ENCODE results near the gene UBL4B. TPM values are rescaled to one million over a fixed set of nuclear protein-coding genes. Genes with fewer than 3 reads are reported as not detected.

Gene UBL4B
- total RNA-seq, 1 donor from 2014 or later: 0.20 TPM

GRCh38 chr1:110118636-110119396, 6.6 kb downstream of the UBL4B start:
- no peak for DNase-seq

- DNase-seq: no peak
Observed at GRCh38 chr1:110119843-110120242, 7.6 kb downstream of the UBL4B start.

GRCh38 chr1:110120960-110121561, 8.8 kb downstream of the UBL4B start:
- no peak for DNase-seq

- peak; percentile 11 for DNase-seq
Observed at GRCh38 chr1:110123224-110123623, 11.0 kb downstream of the UBL4B start.

- no peak for DNase-seq
Observed at GRCh38 chr1:110125810-110126209, 13.6 kb downstream of the UBL4B start.

- DNase-seq: no peak
Observed at GRCh38 chr1:110130113-110130591, 17.9 kb downstream of the UBL4B start.

- DNase-seq: no peak
Observed at GRCh38 chr1:110130989-110131388, 18.7 kb downstream of the UBL4B start.

GRCh38 chr1:110132682-110133081, 20.4 kb downstream of the UBL4B start:
- no peak for DNase-seq

- no peak for DNase-seq
Observed at GRCh38 chr1:110133436-110133835, 21.2 kb downstream of the UBL4B start.

- no peak for DNase-seq
Observed at GRCh38 chr1:110134050-110134595, 21.9 kb downstream of the UBL4B start.

- DNase-seq: no peak
Observed at GRCh38 chr1:110135246-110135645, 23.0 kb downstream of the UBL4B start.

GRCh38 chr1:110135666-110136065, 23.4 kb downstream of the UBL4B start:
- DNase-seq: no peak

GRCh38 chr1:110136911-110137310, 24.7 kb downstream of the UBL4B start:
- no peak for DNase-seq

- no peak for DNase-seq
Observed at GRCh38 chr1:110138956-110139355, 26.7 kb downstream of the UBL4B start.

- DNase-seq: no peak
Observed at GRCh38 chr1:110144366-110144765, 32.1 kb downstream of the UBL4B start.

GRCh38 chr1:110148961-110149360, 36.7 kb downstream of the UBL4B start:
- DNase-seq: no peak

GRCh38 chr1:110150330-110151174, 38.3 kb downstream of the UBL4B start, which contains the start of gene SLC6A17:
TSS of gene SLC6A17 (plus strand) at chr1:110150494. CDS start at chr1:110166930, 16,436 bp downstream.
- DNase-seq: no peak

GRCh38 chr1:110151175-110151669, 39.0 kb downstream of the UBL4B start:
- no peak for DNase-seq

- no peak for DNase-seq
Observed at GRCh38 chr1:110152133-110152785, 40.0 kb downstream of the UBL4B start.

- no peak for DNase-seq
Observed at GRCh38 chr1:110153407-110153950, 41.2 kb downstream of the UBL4B start.

- DNase-seq: peak; percentile 11
Observed at GRCh38 chr1:110155878-110156522, 43.8 kb downstream of the UBL4B start.

Data from skin of body (tissue), 2 donors.